Activated CD8-positive, alpha-beta memory T cell treated with anti-CD3 and anti-CD28 coated beads, Interleukin-2, amount 50 U/mL, for 24 hours (primary cell): ENCODE results near the gene ODF4.
"Not testable (repeated sequence)": the region's sequence is repeated elsewhere in the genome, so short reads cannot be mapped to it uniquely, and the experiment has no call there.

Experiments used
- DNase-seq: peaks from one replicate; pipeline ENCODE4 v3.0.0-alpha.2; 2020; ENCODE audit errors: extremely low read depth

Gene ODF4

DNA sequence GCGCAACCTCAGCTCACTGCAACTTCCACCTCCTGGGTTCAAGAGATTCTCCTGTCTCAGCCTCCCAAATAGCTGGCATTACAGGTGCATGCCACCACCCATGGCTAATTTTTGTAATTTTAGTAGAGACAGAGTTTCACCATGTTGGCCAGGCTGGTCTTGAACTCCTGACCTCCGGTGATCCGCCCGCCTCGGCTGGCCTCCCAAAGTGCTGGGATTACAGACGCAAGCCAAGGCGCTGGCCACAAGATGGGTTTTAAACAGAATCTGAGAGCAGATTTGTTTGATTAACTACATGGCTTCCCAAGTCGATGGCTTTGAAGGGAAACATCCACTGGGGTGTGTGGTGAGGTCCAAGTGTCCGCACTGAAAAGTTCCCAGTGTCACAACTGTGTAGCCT lies 54.9 kb downstream of the ODF4 start:
- DNase-seq = not testable (repeated sequence)
